Colon (tissue), 2 donors: ENCODE data around the gene SMIM7.
"Not testable (repeated sequence)": the region's sequence is repeated elsewhere in the genome, so short reads cannot be mapped to it uniquely, and the experiment has no call there.

Experiments used
- FAIRE-seq: peaks from 2 replicates; lab custom pipeline; 2012; peaks lifted over from hg19 to GRCh38; lab: Jason Lieb, UNC
- donor health status: control.
- donor health status: control.

Gene SMIM7

GRCh38 chr19:16659832-16660708, at the start of gene SMIM7:
Gene SMIM7, minus strand, starts transcription at chr19:16660144. Its CDS starts 34 bp downstream, at chr19:16660110.
- no peak for FAIRE-seq

GRCh38 chr19:16703677-16704076, 43.7 kb upstream of the SMIM7 start:
- FAIRE-seq: no peak

- no peak for FAIRE-seq
These were observed 42.2 kb upstream of the SMIM7 start for GRCh38 chr19:16702123-16702522.

- FAIRE-seq: no peak
These were observed 39.0 kb upstream of the SMIM7 start for GRCh38 chr19:16698914-16699313.

- FAIRE-seq: no peak
These were observed 28.1 kb upstream of the SMIM7 start for GRCh38 chr19:16688084-16688483.

GRCh38 chr19:16684216-16684615, 24.3 kb upstream of the SMIM7 start:
- no peak for FAIRE-seq

- FAIRE-seq: no peak
These were observed 22.6 kb upstream of the SMIM7 start for GRCh38 chr19:16682539-16682938.

- no peak for FAIRE-seq
These were observed 19.9 kb upstream of the SMIM7 start for GRCh38 chr19:16679811-16680210.

GRCh38 chr19:16678498-16678897, 18.6 kb upstream of the SMIM7 start:
- FAIRE-seq: no peak

- no peak for FAIRE-seq
These were observed 17.1 kb upstream of the SMIM7 start for GRCh38 chr19:16677055-16677454.

GRCh38 chr19:16676101-16676798, 16.3 kb upstream of the SMIM7 start:
- FAIRE-seq: no peak

- FAIRE-seq: not testable (repeated sequence)
These were observed 13.9 kb upstream of the SMIM7 start for GRCh38 chr19:16673839-16674238.

GRCh38 chr19:16673231-16673630, 13.3 kb upstream of the SMIM7 start:
- no peak for FAIRE-seq

GRCh38 chr19:16671652-16672274, 11.8 kb upstream of the SMIM7 start:
- no peak for FAIRE-seq

- no peak for FAIRE-seq
These were observed 10.3 kb upstream of the SMIM7 start for GRCh38 chr19:16670291-16670690.

- FAIRE-seq: not testable (repeated sequence)
These were observed 8.8 kb upstream of the SMIM7 start for GRCh38 chr19:16668702-16669101.

GRCh38 chr19:16668176-16668575, 8.2 kb upstream of the SMIM7 start:
- FAIRE-seq: no peak

- no peak for FAIRE-seq
These were observed 1.6 kb upstream of the SMIM7 start for GRCh38 chr19:16661480-16662034.

GRCh38 chr19:16660763-16661479, 977 bp upstream of the SMIM7 start, which contains the start of gene TMEM38A:
Gene TMEM38A, plus strand, starts transcription at chr19:16661139. Its CDS starts 79 bp downstream, at chr19:16661218.
- no peak for FAIRE-seq

- FAIRE-seq: no peak
These were observed 496 bp downstream of the SMIM7 start for GRCh38 chr19:16659464-16659831.

- no peak for FAIRE-seq
These were observed 2.6 kb downstream of the SMIM7 start for GRCh38 chr19:16657384-16657783.

GRCh38 chr19:16655727-16656126, 4.2 kb downstream of the SMIM7 start:
- no peak for FAIRE-seq
